Tibial nerve (tissue), 3 donors: ENCODE results near the gene GALNT6.

ENCODE experiments used
- POLR2A ChIP-seq, 2 donors: fragments of 450-650 bp; IDR thresholded peaks; one replicate each; pipeline ENCODE4 v1.6.1; 2017; ENCODE audit warnings: antibody characterized with exemption in 2 of 2, mild to moderate bottlenecking in 2 of 2, moderate library complexity in 2 of 2
- TF ChIP-seq, protein P1 (sequence below), 5 experiments: fragments of 200-600 bp in 3 of 5; fragments of 450-650 bp in 2 of 5; sonication (generic) in 3 of 5; IDR thresholded peaks; one replicate each; pipeline ENCODE4 v1.5.1; 2016 to 2019; ENCODE audit warnings: antibody characterized with exemption in 5 of 5, mild to moderate bottlenecking in 3 of 5, moderate library complexity in 2 of 5

DNA sequence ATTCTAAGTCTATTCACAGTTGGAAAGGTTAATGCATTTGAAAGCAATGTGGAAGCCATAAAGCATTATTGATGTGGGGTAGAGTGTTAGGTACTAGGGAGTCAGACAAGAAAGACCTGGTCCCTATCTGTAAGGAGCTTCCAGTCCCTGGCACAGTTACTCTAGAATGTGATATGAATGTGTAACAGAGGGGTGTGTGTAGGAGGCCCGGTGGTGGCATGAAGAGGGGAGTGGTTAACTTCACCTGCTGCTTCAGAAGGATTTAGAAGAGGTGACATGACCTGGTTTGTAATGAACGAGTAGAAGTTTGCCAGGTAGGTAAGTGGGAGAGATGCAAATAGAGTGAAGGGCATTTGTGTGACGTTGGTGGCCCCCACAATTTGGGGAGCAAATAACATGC lies 15.1 kb upstream of the GALNT6 start:
- TF ChIP-seq, protein P1, sequence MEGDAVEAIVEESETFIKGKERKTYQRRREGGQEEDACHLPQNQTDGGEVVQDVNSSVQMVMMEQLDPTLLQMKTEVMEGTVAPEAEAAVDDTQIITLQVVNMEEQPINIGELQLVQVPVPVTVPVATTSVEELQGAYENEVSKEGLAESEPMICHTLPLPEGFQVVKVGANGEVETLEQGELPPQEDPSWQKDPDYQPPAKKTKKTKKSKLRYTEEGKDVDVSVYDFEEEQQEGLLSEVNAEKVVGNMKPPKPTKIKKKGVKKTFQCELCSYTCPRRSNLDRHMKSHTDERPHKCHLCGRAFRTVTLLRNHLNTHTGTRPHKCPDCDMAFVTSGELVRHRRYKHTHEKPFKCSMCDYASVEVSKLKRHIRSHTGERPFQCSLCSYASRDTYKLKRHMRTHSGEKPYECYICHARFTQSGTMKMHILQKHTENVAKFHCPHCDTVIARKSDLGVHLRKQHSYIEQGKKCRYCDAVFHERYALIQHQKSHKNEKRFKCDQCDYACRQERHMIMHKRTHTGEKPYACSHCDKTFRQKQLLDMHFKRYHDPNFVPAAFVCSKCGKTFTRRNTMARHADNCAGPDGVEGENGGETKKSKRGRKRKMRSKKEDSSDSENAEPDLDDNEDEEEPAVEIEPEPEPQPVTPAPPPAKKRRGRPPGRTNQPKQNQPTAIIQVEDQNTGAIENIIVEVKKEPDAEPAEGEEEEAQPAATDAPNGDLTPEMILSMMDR (IDR thresholded peaks at IDR 0.05), result no peak
- TF ChIP-seq POLR2A (IDR thresholded peaks at IDR 0.05), result no peak
